NCI-H2029 (cell line): ENCODE measurements around the gene CAPZB.
A peak's percentile ranks its signal among the peaks of the same experiment; 100 is the strongest.

Source experiments
- DNase-seq: peaks from one replicate; lab custom pipeline; 2025; lab: John Stamatoyannopoulos, UW

Gene CAPZB

GRCh38 chr1:19346026-19346425 is 139.3 kb downstream of the CAPZB start:
- no peak for DNase-seq

- no peak for DNase-seq
Observed at GRCh38 chr1:19345391-19345790, 139.9 kb downstream of the CAPZB start.

- DNase-seq = no peak
Observed at GRCh38 chr1:19344831-19345230, 140.5 kb downstream of the CAPZB start.

- DNase-seq = peak; percentile 41
Observed at GRCh38 chr1:19344372-19344810, 140.9 kb downstream of the CAPZB start.

GRCh38 chr1:19343617-19344350 is 141.6 kb downstream of the CAPZB start:
- no peak for DNase-seq

- no peak for DNase-seq
Observed at GRCh38 chr1:19342894-19343616, 142.3 kb downstream of the CAPZB start.

- DNase-seq = no peak
Observed at GRCh38 chr1:19342062-19342750, 143.1 kb downstream of the CAPZB start.

GRCh38 chr1:19341201-19342061 is 143.9 kb downstream of the CAPZB start:
- DNase-seq = peak; percentile 29

- DNase-seq = no peak
Observed at GRCh38 chr1:19340387-19340937, 144.9 kb downstream of the CAPZB start.

- no peak for DNase-seq
Observed at GRCh38 chr1:19339214-19339861, 146.0 kb downstream of the CAPZB start.

- DNase-seq = no peak
Observed at GRCh38 chr1:19338323-19338762, 147.0 kb downstream of the CAPZB start.

GRCh38 chr1:19337289-19337688 is 148.1 kb downstream of the CAPZB start:
- no peak for DNase-seq

- DNase-seq = no peak
Observed at GRCh38 chr1:19336543-19336942, 148.8 kb downstream of the CAPZB start.

GRCh38 chr1:19333587-19334354 is 151.6 kb downstream of the CAPZB start:
- no peak for DNase-seq

GRCh38 chr1:19332832-19333231 is 152.5 kb downstream of the CAPZB start:
- DNase-seq = no peak

- DNase-seq = no peak
Observed at GRCh38 chr1:19331262-19331878, 154.0 kb downstream of the CAPZB start.

GRCh38 chr1:19330449-19331135 is 154.7 kb downstream of the CAPZB start:
- no peak for DNase-seq

GRCh38 chr1:19329611-19330010 is 155.7 kb downstream of the CAPZB start:
- no peak for DNase-seq

GRCh38 chr1:19329188-19329587 is 156.2 kb downstream of the CAPZB start:
- no peak for DNase-seq
